Measurements from ENCODE around the gene CCBE1.

CCBE1 gene

DNA sequence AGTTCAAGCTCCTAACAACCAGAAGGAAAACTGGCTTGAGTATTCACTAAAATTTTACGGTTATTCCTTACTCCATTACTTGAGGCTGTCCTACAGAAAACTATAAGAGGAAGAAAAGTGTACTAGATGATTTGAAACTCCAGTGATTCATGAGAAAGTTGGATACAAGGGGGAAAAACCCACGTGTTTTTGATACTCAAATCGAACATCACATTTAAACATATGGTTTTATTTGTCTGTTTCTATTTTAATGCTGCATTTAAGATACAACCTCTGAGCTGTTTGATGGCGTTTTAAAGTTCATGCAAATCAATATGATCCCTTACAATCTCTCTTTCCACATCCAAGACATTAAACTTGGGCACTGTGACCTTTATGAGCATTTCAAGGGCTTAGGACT, 213.1 kb downstream of the CCBE1 start:
- DNase-seq: no peak

DNA sequence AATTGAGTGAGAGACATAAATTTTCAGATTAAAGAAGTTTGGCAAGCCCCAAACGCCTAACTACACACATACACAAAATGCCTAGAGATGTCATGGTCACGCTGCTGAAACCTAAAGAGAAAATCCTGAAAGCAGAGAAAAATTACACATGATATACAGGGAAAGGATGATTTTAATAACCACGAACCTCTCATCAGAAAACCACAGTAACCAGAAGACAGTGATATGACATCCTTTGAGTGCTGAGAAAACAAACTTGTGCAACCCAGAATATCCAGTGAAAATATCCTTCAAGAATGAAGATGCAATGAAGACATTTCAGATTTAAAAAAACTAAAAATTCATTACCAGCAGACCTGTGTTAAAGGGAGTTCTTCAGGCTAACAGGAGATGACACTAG, 215.8 kb downstream of the CCBE1 start:
- peak; percentile 49 for DNase-seq

DNA sequence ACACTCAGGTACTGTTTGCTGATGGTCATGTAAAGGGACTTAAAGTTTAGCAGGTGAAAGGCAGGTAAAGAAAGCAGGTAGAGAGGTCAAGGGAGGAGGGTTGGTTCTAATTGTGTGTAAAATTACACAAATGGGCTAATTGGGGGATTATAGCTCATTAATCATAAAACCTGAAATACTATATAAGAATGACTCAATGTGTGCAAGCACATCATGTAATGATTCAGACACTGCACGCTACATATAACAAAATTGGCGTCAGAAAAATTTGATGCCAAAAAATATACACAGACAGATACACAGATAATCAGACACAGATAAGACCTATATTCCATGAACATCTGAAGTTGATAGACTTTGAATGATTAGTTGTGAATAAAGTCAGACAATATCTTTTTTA, 217.4 kb downstream of the CCBE1 start:
- no peak for DNase-seq

DNA sequence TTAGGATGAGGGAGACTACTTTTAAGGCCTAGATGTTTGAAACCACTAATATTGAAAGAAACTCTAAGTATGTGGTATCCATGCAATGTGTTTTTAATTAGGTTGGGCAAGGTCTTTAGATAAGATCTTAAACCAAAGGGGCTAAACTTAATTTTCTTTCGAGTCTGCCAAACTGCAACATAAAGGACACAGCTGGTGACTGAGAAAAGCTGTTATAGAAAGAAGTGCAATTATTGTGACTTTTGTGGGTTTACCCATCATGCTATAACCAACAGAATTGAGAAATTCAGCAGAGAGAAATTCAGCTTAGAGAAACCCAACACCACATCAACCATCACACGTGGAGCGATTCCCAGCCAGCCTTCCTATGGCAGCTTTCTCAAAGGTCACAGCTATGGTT, 218.6 kb downstream of the CCBE1 start:
- no peak for DNase-seq

DNA sequence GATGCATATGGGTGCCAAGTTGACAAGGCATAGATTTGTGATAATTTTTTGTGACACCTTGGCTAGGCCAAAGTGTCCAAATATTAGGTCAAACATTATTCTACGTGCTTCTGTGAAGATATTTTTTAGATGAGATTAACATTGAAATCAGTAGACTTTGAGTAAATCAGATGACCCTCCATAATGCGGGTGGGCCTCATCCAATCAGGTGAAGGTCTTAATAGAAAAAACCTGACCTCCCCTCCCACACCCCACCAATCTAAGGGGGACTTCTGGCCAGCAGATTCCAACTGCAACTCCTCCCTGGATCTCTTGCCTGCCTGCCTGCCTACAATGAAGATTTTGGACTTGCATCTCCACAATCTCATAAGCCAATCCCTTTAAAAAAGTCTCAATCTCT, 219.4 kb downstream of the CCBE1 start:
- no peak for DNase-seq

DNA sequence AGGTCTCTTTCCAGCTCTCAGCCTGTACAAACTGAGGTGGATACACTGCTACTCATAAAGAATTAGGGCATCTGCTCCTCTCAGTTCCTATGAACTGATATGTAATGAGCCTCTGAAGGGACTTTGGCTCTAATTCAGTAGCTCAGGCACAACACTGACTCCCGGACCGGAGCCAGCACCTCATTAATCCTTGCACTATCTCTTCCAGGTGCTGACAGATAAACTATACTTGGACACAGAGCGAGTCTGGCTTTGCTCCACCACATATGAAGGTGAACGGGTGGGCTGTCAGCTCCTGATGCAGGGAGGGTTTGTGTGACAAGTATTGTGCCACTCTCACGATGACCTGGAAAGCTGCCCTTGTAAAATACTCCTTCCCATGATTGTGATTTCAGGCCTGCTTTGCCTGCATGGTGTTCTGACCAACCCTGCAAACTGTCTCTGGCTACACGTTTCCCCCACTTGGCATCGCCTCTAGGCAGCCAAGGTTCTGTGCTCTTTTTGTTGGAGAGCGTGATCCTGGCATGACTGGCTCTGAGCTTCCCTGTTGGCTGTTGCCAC, 226.6 kb downstream of the CCBE1 start:
- no peak for DNase-seq

DNA sequence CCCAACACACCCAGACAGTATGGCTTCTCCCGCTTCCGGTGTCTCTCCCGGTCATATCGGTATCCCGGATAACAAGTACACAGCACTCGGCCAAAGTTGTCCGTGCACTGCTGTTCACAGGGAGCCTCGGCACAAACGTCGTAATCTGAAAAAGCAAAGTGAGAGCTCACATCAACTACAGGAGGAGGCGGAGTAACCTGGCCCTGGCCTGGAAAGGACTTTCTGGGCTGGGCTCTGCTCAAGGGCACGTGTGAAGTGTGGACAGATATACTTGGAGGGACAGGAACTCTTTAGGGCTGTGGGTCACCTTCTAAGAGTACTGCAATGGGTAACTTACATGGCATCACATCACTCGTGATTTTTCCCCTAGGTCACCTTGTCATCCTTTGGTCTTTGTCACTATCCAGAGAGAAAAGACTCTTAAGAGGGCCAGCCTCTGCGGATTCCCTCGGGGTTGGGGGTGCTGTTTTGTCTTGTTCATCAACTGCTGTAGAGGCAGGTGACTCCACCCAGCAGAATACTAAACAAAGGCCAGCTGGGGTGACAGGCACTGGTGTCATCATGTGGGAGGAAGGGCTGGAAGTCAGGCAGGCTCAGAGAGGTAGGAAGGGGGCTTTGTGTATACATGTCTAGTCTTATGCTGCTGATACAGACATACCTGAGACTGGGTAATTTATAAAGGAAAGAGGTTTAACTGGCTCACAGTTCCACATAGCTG, 227.6 kb downstream of the CCBE1 start:
- no peak for DNase-seq

DNA sequence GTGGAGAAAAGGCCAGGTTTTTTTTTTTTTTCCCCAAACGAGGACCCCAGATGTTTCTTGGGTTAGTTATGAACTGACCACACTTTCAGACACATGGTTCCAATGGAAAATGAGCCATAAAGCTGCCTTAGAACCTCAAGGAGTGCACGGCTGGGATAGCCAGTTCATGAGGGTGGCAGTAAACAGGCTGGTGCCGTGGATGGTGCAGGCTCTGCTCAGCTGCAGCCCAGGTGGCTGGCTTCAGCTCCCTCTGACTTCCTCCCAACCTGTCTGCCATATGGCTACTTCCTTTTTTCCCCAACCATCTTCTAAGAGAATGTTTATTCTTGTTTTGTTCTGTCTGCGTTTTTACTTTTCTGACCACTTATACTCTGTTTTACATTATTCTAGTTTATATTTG, 228.4 kb downstream of the CCBE1 start:
- DNase-seq: no peak

DNA sequence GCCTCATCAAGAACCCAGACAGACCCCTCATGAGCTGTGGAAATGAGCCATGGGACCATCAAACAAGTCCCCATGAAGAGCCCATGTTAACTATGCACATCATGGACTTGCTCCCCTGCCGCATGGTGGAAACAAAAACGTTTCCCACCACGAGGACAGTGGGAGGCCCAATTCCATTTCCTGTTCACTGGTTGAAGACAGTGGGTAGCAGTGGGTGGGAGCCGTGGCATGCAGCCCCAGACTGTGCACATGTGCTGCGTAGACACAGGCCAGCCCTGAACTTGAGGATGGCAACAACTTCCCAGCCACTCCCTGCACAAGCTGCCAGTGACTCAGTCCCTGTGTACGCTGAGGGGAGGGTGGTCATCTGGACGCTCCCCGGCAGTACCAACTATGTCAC, 229.7 kb downstream of the CCBE1 start:
- DNase-seq: no peak

DNA sequence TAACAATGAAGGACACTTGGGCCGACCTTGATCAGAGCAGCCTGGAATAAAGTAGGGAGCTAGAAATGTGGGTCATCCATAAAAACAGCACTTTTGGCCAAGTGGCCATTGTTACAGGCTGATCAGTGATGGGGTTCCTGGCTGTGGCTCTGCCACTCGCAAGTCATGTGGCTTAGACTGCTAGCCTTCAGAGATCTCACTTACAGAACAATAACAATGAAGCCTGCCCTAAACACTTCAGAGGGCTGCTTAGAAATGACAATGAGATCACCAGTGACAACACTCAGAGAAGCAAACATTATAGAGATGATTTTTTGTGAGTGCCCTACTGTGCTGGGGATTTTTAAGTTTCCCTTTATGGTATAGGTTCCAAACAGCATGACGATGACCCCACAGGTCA, 230.2 kb downstream of the CCBE1 start:
- DNase-seq: no peak

DNA sequence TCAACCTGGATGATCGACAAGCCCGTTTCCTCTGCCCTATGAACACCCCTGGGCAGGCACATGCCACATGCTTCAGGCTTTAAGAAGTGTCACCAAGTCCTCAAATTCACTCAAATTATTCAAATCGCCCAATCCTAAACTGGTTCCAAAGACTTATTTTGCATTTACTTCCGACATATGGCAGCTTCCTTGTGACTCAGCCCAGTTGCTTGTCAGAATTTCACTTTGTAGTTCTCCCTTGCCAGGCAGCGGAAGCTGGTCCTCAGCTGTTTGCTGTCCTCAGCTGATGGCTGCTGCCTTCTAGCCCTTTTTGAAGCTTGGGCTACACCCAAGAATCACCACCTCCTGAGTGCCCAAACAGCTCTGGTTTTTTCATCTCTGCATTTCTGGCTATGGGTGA, 232.7 kb downstream of the CCBE1 start:
- DNase-seq: no peak

DNA sequence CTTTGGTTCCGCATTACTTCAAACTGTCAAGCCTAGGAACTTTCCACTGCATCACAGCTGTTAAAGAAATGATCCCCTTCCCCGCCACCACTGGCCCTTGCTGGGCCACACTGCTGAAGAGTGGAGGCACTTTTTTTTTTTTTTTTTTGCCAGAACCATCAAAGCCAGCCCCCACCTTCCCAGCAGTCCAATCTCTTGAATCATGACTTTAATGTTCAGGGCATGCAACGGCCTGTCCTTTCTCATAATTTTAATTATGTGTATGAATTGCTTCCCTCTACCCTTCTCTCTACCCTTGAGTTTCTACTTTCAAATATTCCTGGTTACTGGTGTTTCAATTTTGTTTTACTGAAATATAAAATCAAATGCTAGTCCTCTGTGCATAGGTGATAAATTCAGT, 236.1 kb downstream of the CCBE1 start:
- peak; percentile 15 for DNase-seq

DNA sequence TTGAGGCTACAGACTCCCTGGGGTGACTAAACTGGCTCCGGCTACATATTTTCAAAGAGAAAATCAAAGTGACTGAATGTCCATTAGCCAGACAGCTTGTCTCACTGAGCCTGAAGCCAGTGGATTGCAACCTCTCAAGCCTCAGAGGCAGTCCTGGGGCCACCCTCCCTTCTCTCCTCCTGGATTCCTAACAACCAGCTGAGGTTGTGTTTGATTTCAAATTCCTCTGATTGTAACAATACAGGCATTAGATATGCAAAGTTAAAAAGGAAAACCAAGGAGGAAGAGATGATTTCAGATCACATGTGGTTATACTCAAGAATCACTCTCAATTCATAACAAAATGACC, 237.2 kb downstream of the CCBE1 start:
- peak; percentile 23 for DNase-seq

DNA sequence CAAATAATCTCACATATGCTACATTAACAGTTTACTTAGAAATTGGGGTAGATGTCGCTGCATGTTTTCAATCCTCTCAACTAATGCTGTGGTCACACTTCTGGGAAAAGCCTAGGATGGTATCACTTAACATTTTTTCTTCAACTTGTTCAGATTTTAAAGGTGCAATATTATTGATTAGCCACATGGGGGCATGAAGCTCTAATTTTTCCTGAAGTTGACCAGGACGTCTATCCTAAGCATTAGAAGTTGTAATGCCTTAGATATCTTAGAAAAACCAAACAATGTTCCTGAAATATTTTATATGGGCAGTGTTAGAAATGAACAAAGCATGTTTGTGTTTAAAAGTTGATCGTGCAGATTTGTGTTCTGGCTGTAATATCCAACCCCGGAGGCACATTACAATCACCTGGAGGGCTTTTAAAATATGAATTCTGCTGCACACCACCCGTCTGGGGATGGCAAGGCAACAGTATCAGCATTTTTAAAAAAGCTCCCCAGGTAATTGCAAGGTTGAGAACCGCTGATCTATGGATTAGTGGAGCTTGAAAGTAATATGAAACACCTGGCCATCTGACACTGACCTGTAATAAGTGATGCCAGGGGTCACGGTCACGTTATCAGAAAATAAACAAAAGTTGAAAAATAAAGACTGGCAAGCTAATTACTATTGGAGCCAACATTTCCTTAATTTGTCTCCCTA, 237.7 kb downstream of the CCBE1 start:
- peak; percentile 67 for DNase-seq

DNA sequence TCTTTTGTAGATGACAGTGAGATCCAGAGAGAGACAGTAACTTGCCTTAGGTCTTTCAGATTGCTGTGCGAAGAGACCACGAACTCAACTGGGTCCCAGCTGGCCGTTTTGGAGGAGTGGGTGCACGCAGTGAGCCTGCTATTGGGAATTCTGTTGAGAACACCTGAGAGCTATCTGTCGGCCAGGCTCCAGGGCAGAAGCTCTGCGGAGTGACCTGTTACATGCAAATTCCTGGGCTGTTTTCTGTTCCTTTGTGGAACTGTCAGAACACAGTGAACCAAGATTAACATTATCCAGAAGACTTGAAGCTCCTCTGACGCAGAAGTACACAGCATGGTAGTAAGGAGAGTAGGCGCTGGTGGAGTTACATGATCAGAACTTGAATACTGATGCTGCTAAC, 238.6 kb downstream of the CCBE1 start:
- no peak for DNase-seq

DNA sequence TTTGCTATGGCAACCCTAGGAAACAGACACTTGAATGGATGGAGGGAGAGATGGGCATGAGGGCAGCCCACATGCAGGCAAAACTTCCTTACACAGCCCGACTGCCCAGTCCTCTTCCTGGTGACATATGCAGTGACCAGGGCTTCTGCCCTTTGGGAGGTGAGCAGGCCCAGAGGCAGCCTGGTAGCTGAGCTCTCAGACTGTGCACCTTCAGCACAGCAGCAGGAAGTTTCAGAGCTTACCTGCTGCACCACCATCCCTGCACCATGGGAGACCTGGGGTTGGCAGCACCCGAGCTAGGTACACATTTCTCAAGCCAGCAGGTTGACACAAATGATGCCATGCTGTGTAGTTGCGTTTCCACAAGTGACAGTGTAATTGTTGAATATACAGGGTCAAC, 240.6 kb downstream of the CCBE1 start:
- no peak for DNase-seq

DNA sequence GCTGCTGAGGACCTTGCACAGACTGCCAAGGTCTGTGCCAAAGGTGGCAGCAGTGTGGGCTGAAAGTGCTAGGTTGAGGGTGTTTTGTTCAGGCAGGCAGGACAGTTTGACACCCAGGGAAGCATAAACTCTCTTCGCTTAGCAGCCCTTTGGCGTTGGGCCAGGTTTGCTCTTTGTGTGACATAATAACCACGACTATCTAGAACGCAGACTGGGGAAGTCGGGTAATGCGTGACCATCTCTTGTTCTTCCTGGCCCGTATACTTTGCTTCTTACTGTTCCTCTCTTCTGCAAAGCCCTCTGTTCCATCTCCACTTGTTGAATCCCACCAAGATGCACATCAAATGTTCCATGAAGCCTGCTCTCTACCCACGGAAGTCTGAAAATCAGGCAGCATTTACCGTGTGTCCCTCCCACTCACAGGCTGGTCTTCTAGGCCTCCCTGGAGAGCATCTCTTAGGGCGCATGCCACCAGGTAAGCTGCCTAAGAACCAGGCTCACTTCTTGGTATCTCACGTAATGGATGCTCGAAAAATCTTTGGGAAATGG, 241.4 kb downstream of the CCBE1 start:
- DNase-seq: no peak

DNA sequence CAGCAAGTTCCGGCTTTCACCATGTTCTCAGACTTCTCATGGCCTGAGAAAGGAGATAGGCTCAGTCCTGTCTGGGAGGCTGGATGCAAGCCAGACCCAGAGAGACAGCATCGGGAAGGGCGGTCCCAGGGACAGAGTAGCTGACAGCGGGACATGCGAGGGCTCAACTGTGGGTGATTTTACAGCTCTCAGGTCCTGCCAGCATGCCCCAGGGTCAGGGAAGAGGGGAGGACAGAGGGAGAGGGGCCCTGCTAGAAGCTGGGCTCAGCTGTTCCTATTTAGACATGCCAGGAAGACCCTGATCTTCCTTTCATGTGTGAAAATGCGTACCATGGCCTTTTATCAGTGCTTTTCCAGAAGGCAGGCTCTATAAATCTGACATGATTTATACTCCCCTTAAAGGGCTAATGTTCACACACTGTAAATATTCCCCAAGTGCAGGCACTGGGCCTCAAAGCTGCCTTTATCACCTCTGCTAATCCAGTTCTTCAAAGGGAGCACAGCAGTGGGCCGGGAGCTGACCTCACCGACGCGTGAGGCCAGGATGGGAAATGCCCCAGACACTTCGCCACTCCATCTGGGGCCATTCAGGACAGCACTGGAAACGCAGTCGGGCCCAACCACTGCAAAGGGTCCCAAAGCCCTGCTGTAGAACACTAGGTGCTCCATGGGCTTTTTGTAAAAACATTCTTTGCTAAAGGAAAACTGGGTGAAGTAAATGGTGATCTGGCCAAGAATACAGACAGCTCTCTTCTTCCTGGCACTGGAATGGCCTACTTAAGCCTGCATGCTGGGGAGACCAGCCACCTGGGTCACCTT, 242.1 kb downstream of the CCBE1 start:
- DNase-seq: no peak

DNA sequence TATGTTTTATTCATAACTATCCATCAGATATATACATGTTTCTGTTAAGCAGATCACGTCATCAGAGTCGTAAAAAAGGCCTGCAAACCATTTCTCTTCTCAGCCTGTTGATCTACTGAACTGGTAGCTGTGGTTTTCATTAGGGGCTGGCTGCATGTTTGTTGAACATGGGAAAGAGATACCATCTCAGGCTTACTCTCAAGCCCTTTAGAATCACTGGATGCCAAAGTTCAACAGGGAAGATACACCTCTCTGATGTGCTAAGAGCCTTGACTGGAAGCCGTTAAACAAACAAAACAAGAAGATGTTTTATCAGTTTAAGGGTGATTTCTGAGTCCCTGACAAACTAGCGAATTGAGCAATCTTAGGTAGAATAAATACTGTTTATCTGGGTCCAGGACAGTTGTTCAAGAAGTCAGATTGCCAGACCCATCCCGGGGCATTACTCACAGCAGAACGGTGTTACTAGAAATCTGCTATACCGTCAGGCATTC, 243.7 kb downstream of the CCBE1 start:
- no peak for DNase-seq

DNA sequence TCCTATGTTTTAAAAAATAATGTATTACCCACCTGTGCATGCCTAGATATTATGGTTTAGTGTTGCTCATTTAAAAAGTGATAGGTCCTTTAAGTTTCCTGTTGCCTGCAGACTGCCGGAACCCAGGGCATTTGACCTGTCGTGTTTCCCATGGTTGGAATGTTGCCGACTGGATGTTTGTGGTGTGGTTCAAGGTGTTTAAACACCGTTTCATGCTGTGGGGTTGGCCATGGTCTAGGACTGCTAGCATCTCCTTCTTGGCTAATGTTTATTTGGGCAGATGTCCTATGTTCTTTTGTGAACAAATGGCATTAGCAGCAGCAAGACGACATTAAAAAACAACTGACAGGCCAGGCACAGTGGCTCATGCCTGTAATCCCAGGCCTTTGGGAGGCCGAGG, 245.3 kb downstream of the CCBE1 start:
- DNase-seq: no peak

DNA sequence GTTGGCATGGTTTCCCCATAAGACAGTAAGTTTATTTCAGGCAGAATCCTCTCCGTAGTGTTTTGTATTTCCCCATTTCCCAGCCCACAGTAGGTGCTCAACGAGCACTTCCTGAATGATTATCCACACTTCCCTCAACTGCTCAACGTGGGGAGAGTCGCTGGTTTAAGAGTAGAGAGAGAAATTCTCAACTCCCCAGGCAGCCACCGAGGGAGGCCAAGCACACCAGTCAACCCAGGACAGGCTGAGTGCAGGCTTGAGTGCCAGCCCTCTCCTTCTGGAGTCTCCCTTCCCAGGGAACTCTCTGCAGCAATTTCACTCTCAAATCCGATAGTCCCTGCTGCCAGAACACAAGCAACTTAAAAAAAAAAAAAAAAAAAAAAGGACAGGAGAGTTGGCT, 246.2 kb downstream of the CCBE1 start:
- DNase-seq: no peak

DNA sequence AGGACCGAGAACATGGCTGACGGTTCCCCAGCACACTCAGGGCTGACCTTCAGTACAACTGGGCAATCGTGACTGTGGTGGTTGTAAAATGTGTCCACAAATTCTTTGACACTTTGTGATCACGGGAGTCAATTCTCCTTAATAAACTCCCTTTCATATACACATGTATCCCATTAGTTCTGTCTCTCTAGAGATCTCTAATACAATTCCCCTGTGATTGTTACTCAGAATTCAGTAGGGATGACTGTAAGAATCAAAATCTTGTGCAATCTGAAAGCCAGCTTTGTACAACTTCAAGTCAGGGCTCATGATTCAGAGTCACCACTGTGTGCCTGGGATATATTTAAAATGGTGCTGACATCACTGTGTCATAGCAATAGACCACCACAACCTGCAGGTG, 248.7 kb downstream of the CCBE1 start:
- DNase-seq: peak; percentile 13

DNA sequence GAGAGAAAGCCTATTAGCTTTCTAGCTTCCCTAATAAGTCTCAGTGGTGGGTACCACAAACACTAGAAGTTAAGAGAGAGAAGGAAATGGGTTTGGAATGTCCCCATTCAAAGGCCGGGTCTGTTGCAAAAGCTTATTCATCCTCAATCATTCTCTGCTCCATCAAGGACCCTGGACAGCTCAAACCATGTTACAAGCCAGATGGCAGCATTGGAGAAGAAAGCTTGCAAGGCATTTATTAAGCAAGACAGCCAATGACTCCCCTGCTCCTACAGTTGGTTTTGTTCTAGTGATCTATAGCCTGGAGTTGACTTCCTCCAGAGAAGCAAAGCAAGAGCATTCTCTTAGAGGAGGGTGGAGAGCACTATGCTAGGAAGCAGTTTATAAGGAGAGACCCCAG, 251.2 kb downstream of the CCBE1 start:
- peak; percentile 41 for DNase-seq

All from fibroblast of skin of back (primary cell).